Measurements from ENCODE around the gene PTGR3.

DNA sequence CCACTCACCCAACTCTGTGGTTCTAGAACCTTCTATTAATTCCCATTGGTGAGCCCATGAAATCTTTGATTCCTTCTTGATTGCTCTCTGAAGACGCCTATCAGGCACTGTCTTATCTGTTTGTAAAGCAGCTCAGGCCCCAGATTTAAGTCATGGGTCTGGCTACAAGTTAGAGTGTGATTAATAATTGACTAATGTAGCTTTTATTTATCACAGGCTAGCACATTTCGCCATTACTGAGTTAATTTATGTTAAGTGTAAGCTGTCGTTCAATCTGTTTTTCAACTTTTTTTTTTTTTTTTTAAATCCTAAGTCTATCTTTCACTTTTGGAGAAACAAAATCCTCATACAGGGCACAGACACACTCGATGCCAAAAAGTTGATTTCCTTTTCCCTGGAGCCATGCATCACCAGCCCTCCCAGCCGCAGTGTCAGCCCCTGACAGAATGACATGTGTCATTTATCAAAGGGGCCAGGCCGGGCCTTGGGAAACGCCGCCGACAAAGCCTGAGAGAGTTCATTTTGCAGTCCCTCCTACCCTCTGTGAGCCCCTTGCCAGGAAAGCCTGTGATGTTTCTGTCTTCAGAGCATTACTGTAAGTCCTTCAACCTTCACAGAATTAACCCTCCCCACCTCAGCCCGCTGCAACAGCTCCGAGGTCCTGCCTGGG lies 17.5 kb upstream of the PTGR3 start:
- TF ChIP-seq CTCF (IDR thresholded peaks at IDR 0.05), result no peak
- no peak for TF ChIP-seq POLR2A (IDR thresholded peaks at IDR 0.05)
